Hepatocyte (in vitro differentiated cells): ENCODE data around the gene KRTAP15-1.

Experiments used
- EZH2 ChIP-seq: fragments of 200-600 bp; sonication (generic); IDR thresholded peaks from 2 replicates; pipeline ENCODE4 v1.6.1; 2016; ENCODE audit warnings: antibody characterized with exemption, mild to moderate bottlenecking, borderline replicate concordance
- TF ChIP-seq, protein P1 (sequence below): fragments of 200-600 bp; sonication (generic); IDR thresholded peaks from 2 replicates; pipeline ENCODE4 v1.5.1; 2016; ENCODE audit warnings: antibody characterized with exemption, mild to moderate bottlenecking; ENCODE audit not compliant: poor library complexity

GRCh38 chr21:30487336-30487735 lies 47.3 kb downstream of the KRTAP15-1 start, which contains the start of gene KRTAP19-2:
- no peak for TF ChIP-seq EZH2
- TF ChIP-seq, protein P1, sequence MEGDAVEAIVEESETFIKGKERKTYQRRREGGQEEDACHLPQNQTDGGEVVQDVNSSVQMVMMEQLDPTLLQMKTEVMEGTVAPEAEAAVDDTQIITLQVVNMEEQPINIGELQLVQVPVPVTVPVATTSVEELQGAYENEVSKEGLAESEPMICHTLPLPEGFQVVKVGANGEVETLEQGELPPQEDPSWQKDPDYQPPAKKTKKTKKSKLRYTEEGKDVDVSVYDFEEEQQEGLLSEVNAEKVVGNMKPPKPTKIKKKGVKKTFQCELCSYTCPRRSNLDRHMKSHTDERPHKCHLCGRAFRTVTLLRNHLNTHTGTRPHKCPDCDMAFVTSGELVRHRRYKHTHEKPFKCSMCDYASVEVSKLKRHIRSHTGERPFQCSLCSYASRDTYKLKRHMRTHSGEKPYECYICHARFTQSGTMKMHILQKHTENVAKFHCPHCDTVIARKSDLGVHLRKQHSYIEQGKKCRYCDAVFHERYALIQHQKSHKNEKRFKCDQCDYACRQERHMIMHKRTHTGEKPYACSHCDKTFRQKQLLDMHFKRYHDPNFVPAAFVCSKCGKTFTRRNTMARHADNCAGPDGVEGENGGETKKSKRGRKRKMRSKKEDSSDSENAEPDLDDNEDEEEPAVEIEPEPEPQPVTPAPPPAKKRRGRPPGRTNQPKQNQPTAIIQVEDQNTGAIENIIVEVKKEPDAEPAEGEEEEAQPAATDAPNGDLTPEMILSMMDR, result no peak
